Measurements from ENCODE around the gene BEGAIN. TPM values are rescaled to one million over a fixed set of nuclear protein-coding genes. Genes with fewer than 3 reads are reported as not detected.

The BEGAIN gene
- total RNA-seq, 4 donors from 2014 or later: 0.25 to 0.49 (median 0.26) TPM; not detected in 1

- H3K36me3 ChIP-seq: no peaks in the 10 kb centered on the region
- peaks cover 12 to 31% (median 30%) of the 10 kb centered on the region in 3 donors for H3K27me3 ChIP-seq
- no peak for ATAC-seq
- H3K27ac ChIP-seq: no peak overlapping the region
- in situ Hi-C loops (cut with MboI; ENCODE audit: low sequenced_read_pairs in 4 of 4): no loop called here
- intact Hi-C loops (cut with DNase I; ENCODE audit: low total_unique reads): no loop called here
- H3K9me3 ChIP-seq: no peaks in the 10 kb centered on the region
- no peak overlapping the region for H3K4me3 ChIP-seq
- peak in 1 of 2 donors; percentile 4 for DNase-seq
- no peaks in the 10 kb centered on the region for H3K4me1 ChIP-seq
- TF ChIP-seq POLR2A (IDR thresholded peaks at IDR 0.05): no peak
- TF ChIP-seq, protein P1, sequence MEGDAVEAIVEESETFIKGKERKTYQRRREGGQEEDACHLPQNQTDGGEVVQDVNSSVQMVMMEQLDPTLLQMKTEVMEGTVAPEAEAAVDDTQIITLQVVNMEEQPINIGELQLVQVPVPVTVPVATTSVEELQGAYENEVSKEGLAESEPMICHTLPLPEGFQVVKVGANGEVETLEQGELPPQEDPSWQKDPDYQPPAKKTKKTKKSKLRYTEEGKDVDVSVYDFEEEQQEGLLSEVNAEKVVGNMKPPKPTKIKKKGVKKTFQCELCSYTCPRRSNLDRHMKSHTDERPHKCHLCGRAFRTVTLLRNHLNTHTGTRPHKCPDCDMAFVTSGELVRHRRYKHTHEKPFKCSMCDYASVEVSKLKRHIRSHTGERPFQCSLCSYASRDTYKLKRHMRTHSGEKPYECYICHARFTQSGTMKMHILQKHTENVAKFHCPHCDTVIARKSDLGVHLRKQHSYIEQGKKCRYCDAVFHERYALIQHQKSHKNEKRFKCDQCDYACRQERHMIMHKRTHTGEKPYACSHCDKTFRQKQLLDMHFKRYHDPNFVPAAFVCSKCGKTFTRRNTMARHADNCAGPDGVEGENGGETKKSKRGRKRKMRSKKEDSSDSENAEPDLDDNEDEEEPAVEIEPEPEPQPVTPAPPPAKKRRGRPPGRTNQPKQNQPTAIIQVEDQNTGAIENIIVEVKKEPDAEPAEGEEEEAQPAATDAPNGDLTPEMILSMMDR (IDR thresholded peaks at IDR 0.05 in 4 of 5, conservative IDR thresholded peaks at IDR 0.05 in 1 of 5): no peak
Measured at GRCh38 chr14:100589071-100589759, 2.0 kb upstream of the BEGAIN start.

- in situ Hi-C loops (cut with MboI; ENCODE audit: low sequenced_read_pairs in 4 of 4): no loop called here
- no peak for ATAC-seq
- no peaks in the 10 kb centered on the region for H3K9me3 ChIP-seq
- H3K4me1 ChIP-seq: no peaks in the 10 kb centered on the region
- DNase-seq: no peak
- intact Hi-C loops (cut with DNase I; ENCODE audit: low total_unique reads): no loop called here
- no peak for TF ChIP-seq POLR2A (IDR thresholded peaks at IDR 0.05)
- H3K36me3 ChIP-seq: no peaks in the 10 kb centered on the region
- no peak overlapping the region for H3K4me3 ChIP-seq
- no peak overlapping the region for H3K27ac ChIP-seq
- H3K27me3 ChIP-seq: peaks cover 12 to 31% (median 30%) of the 10 kb centered on the region in 3 donors
Measured at GRCh38 chr14:100588671-100589070, 1.5 kb upstream of the BEGAIN start.

DNA sequence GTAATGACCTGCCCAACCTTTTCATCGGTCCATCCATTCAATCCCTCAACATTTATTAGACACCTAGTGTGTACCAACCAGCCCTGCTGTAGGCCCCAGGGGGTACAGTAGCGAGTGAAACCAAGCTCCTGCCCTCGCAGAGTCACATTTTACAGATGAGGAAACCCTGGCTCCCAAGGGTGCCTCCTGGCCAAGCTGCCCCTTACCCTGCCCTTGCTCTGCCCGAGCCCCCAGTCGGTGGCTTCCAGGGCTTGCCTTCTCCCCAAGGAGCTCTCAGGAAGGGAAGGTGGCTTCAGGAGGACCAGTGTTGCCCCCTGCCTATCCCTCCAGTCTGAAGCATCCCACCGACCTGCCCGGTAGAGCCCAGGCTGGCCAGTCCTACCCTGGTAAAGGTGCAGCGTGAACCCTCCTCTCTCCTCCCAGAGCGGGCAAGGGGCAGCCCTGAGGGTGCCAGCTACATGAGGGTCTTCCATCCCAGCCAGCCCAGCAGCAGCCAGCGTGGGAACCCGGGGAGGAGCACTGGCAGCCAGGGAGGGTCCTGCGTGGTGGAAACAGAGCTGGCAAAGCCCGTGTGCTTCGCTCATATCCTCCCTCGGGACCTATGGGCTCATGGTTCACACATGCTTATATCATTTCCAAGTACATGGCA lies 670 bp upstream of the BEGAIN start:
- ATAC-seq: no peak
- Histone ChIP-seq H3K9me3 (no peaks in the 10 kb centered on the region), H3K27me3 (peaks cover 12 to 31% (median 30%) of the 10 kb centered on the region in 3 donors), H3K27ac (no peak overlapping the region), H3K36me3 (no peaks in the 10 kb centered on the region), H3K4me3 (no peak overlapping the region), H3K4me1 (no peaks in the 10 kb centered on the region)
- intact Hi-C loops (cut with DNase I; ENCODE audit: low total_unique reads): no loop called here
- TF ChIP-seq, protein P1 (IDR thresholded peaks at IDR 0.05 in 4 of 5, conservative IDR thresholded peaks at IDR 0.05 in 1 of 5): no peak
- DNase-seq: no peak
- in situ Hi-C loops (cut with MboI; ENCODE audit: low sequenced_read_pairs in 4 of 4): no loop called here

DNA sequence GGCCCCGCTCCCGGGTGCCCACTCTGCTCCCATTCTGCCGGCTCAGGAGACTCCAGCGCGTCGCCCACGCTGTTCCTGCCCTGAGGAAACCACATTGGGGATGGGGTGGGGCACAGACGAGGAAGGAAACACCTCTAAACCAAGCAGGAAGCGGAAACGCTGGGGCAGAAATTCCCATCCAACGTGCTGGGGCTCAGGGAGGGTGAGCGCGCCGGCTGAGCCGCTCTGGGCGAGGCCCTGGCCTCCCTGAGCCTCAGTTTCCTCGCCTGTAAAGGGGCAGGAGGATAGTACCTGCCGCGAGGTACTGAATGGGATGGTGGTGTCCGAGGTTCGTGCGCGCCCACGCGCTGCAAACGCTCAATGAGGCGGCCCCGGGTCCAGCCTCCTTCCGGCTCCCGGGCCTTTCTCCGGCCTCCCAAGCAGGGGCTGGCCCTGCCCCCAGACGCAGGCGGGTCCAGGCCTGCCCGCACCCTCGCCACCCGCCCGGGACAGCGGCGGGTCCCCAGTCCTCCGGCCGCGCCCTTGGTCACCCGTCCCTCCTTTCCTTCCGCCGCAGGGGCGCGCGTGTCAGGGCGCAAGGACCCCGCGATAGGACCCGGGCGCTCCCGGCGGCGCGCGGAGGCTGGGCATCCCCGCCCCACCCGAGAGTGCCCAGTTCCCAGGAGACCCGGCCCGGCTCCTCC lies 673 bp downstream of the BEGAIN start:
- Histone ChIP-seq H3K4me3 (peak overlapping the region; percentile 23 to 48 (median 42)), H3K4me1 (no peaks in the 10 kb centered on the region), H3K36me3 (no peaks in the 10 kb centered on the region), H3K27me3 (peaks cover 12 to 31% (median 30%) of the 10 kb centered on the region in 3 donors), H3K9me3 (no peaks in the 10 kb centered on the region), H3K27ac (no peak overlapping the region)
- intact Hi-C loops (cut with DNase I; ENCODE audit: low total_unique reads) (no loop called here), in situ Hi-C loops (cut with MboI; ENCODE audit: low sequenced_read_pairs in 4 of 4) (no loop called here)
- no peak for DNase-seq
- TF ChIP-seq, protein P1 (IDR thresholded peaks at IDR 0.05 in 4 of 5, conservative IDR thresholded peaks at IDR 0.05 in 1 of 5): no peak
- TF ChIP-seq POLR2A (IDR thresholded peaks at IDR 0.05): no peak
- ATAC-seq: no peak

GRCh38 chr14:100586153-100586402 lies 1.1 kb downstream of the BEGAIN start:
- H3K36me3 ChIP-seq: no peaks in the 10 kb centered on the region
- peak overlapping the region in 2 of 4 donors; percentile 37 to 46 for H3K4me3 ChIP-seq
- TF ChIP-seq, protein P1 (IDR thresholded peaks at IDR 0.05 in 4 of 5, conservative IDR thresholded peaks at IDR 0.05 in 1 of 5): no peak
- TF ChIP-seq POLR2A (IDR thresholded peaks at IDR 0.05): no peak
- no peaks in the 10 kb centered on the region for H3K9me3 ChIP-seq
- intact Hi-C loops (cut with DNase I; ENCODE audit: low total_unique reads) (no loop called here), in situ Hi-C loops (cut with MboI; ENCODE audit: low sequenced_read_pairs in 4 of 4) (no loop called here)
- no peaks in the 10 kb centered on the region for H3K4me1 ChIP-seq
- no peak for ATAC-seq
- peaks cover 12 to 31% (median 30%) of the 10 kb centered on the region in 3 donors for H3K27me3 ChIP-seq
- DNase-seq: no peak
- H3K27ac ChIP-seq: no peak overlapping the region

Measured in gastrocnemius medialis (tissue), 4 donors.